ENCODE measurements around the gene TCF7L2.

The TCF7L2 gene

DNA sequence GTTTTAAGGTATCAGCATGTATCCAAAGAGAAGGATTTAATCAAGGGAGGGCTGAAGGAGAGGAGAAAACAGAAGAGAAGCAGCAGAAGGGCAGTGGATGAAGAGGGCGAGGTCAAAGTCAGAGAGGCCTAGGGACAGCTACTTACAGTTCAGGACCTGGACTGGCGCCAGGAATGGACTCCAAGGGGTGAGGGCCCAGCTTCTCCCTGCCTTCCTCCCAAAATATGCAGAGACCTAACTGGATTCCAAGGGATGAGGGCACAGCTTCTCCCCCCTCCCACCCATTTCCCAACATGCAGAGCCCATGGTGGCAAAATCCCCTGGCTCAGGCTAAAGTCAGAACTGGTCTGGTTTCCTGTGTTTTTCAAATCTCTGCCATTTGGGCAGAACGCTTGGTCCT, 3.4 kb upstream of the TCF7L2 start:
- DNase-seq (ENCODE audit: low read depth in 2 of 2): no peak

DNA sequence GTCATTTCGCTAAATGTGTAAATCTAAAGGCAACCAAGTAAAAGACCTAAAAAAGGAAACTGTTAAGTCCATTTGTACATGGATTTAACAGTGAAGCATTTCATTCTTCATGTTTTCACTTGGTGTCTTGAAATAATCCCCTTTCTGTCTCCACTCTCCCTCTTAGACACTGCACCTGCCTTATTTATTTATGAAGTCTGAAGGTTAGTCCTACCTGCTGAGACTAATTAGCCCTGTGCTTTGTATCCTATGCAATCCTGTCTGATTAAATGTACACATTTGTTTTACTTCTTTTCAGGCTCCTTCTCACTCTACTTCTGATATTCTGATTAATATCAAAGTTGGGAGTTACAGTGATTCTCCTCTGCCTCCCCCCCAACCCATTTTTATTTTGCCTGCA, 1.9 kb upstream of the TCF7L2 start:
- DNase-seq (ENCODE audit: low read depth in 2 of 2): no peak

DNA sequence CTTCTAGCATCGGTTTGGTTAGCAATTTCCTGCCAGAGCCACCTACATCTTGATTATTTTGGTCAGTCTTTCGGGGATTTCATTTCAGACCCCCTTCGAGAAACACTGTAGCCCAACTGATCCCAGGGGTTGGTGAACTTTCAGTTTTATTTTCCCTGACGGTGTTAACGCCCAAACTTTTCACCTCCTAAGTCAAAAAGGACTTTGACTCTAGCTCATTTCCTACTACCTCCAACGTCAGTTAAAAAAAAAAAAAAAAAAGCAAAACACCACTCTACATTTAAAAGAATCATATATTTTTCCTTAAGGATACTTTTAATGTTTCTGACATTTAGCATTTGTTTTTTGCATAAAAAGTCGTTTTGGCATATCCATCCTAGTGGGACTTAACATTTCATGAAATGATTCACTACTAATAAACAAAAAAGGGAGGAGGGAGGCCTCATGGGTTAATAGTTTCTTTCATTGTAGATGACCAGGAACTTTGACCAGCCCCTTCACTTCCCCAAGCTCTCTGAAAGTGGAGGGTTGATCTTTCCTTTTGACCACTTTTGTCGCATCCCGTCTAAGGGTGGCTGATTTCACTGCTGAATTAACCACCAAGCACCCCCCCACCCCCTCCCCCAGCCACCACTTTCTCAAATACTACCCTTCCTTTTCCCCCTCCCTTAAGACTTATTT, 764 bp upstream of the TCF7L2 start:
- no peak for DNase-seq (ENCODE audit: low read depth in 2 of 2)

DNA sequence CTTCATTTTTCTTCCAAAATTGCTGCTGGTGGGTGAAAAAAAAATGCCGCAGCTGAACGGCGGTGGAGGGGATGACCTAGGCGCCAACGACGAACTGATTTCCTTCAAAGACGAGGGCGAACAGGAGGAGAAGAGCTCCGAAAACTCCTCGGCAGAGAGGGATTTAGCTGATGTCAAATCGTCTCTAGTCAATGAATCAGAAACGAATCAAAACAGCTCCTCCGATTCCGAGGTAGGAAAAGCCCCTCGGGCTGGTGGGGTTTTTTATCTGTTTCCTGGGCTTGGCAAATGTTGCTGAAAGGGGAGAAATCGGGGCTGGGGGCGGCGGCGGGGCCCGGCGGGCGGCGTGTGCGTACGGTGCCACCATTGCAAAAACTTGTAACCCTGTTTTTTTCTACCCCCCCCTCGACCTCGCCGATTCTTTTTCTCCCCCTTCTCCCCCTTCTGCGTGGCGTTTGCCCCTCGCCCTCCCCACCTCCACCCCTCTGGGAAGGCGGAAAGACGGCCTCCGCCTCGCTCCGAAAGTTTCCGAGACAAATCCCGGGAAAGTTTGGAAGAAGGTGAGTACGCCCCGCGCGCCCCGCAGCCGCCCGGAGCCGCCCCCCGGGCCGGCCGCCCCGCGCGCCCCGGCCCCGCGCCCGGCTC, 789 bp downstream of the TCF7L2 start:
- DNase-seq (ENCODE audit: low read depth in 2 of 2): no peak

DNA sequence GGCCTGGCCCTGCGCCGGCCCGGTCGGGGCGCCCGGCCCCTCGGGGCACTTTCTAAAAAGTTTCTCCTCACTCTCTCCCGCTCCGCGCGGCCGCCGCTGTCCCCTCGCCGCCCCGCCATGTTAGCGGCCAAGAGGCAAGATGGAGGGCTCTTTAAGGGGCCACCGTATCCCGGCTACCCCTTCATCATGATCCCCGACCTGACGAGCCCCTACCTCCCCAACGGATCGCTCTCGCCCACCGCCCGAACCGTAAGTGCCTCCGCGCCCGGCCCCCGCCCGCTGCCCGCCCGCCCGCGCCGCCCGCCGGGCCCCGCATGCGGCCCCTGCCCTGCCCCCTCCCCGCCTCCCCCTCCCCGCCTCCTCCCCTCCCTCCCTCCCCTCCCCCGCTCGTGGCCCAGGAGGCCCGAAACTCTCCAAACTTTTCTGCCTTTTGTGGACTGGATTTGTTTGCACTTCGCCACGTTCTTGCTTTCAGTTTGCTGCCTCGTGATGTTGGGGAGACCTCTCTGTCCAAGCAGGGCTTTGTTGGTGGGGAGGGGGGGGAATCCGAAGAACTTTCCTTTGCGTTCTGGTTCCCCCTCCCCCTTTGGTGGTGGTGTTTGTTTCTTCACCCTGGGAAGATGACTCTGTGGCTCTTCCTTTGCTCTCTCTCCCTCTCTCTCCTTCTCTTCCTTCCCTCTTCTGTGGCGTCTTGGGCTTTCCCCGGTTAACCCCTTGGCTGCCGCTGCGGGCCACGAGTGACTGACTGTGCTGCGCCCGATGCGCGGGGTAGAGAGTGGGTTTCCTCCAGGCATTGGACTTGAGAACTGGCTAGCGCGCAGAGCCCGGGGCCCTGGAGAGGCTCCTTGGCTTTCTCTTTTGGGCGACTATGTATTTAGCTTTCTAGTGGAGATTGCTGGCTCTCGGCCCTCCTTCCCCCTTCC, 1.6 kb downstream of the TCF7L2 start:
- DNase-seq (ENCODE audit: low read depth in 2 of 2): peak; percentile 16 to 23

DNA sequence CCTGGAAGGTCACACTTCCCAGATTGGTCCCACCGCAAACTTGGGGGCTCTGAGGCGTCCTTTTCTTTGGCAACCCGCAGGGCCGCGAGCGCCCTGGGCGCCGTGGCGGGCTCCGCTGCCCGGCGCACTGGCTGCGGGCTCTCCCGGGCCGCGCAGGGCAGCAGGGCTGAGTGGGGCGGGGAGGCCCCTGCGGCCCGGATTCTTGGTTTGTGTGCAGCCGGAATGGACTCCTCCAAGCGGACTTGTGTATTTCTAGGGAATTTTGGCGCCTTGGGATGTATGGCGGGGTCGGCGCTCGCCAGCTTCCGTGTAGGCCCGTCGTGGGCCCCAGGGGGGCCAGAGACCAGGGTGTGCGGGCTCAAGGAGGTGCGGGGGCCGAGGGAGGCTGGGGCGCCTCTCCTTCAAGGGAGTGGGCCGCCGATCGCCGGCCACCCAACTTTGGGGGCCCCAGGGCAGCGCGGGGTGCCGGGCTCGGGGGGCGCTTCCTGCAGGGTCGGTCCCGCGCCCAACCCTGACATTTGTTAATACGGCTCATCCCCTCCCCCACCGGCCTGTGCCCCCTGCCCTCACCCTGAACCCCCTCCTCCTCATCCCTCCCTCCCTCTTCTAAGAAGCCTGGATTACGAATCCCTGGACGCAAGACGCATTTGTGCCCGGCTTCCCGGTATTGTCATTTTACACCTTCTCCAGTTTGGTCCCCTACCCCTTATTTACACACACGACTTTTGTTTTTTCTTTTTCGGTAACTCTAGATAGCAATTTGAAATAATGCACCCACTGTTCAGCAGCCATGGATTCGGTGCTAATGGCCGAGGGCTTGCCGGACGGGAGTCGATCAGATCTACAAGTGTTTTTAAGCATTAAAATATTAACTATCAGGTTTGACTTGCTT, 2.5 kb downstream of the TCF7L2 start:
- no peak for DNase-seq (ENCODE audit: low read depth in 2 of 2)

DNA sequence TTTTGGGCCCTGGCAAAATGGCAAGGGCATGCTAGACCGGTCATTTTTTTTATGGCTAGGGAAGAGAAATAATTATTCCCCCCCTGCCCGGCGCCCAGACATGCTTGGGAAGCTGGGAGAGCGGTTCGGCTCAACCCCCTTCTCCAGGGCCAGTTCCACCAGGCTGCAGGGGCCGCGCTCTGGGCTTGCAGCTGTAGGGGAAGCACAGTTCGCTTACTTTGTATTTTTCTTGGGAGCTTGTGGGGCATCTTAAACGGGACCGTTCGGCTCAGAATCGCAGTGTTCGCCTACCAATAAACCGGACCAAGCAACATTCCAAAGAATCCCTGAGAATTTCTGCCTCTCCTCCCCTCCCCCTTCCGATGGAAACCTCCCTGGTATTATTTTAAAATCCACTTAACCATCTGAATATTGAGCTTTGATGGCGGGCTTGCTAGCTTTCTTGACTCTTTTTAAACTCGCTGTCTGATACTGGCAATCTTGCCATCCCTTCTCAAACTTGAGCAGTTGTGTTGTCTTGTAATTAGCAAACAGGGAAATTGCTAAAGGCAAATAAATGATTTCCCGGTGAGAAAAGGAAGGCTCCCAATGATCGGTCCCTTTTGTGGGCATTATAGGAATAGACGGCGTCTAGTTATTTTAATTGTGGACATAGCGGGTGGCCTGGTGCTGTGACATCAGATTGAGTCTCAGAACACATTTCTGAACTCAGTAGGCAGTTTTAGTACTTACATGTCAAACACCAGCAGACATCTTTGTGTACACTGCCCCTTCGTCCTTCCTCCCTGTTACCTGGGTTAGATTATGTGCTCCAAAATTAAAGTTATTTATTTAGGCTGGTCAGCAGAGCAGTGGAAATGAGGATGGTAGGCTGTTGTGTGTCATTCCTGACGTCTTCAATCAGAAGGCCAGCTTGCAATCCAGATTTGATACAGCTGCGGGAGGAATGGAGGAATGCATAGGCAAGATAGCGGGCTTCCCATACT, 3.4 kb downstream of the TCF7L2 start:
- no peak for DNase-seq (ENCODE audit: low read depth in 2 of 2)

DNA sequence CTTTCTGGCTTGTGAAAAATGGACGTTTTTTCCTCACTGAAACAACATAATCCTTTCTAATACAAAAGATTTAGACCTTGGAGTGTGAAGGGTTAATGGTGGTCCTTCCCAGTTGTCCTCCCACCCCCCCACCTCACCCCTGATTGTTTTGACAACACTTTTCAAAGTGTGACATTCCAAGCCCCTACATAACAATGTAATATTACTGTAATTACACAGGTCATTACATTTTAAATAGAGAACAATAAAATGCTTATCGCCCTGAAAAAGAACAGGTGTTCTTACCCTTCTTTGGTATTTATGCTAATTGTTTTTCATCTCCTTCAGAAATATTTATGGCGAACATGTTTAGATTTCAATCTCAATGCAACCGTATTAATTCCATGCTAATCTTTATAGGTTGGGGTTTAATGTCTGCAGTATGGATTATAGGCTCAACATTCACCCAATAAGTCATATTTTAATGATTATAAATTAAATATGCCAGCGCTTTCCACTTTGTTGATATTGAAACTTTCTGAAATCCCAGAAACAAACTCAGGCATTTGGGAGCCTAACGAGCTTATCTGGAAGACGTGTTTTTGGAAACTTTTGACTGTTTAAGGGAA, 5.0 kb downstream of the TCF7L2 start:
- DNase-seq (ENCODE audit: low read depth in 2 of 2): no peak

DNA sequence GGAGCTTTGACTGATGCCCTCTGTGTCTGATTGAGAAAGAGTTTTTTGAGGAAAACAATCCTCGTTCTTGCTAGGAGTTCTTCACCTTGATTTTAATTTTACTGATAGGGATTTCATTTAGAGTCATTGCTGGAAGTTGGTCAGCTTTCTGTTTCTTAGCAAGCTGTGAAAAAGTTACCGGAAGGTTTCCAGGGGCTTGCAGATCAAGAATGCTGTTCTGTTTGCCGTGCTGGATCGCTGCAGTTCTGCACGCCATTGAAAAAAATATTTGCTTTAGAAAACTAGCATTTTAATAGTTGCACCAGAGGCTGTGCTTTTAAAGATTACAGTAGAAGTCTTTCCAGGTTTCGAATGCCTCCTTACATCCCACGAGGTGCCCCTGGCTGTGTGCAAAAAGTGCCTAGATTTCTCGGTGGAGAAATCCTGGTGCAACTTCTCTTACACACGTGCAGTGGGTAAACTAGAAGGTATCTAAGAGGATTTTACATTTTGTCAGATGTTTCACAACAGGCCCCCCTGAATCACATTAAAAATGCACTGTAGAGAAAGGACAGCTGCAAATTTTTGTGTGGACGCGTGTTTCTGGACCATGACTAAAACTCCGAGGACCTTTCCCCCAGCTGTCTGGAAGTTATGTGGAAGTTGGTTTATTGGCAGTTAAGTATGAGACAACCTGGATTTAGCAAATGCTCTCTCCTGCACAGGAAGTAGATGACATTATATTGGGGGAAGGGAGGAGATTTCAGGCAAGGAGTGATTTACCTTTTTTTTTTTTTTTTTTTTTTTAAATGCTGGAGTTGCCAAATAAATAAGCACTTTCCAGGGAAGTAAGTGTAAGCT, 5.8 kb downstream of the TCF7L2 start:
- DNase-seq (ENCODE audit: low read depth in 2 of 2): no peak

DNA sequence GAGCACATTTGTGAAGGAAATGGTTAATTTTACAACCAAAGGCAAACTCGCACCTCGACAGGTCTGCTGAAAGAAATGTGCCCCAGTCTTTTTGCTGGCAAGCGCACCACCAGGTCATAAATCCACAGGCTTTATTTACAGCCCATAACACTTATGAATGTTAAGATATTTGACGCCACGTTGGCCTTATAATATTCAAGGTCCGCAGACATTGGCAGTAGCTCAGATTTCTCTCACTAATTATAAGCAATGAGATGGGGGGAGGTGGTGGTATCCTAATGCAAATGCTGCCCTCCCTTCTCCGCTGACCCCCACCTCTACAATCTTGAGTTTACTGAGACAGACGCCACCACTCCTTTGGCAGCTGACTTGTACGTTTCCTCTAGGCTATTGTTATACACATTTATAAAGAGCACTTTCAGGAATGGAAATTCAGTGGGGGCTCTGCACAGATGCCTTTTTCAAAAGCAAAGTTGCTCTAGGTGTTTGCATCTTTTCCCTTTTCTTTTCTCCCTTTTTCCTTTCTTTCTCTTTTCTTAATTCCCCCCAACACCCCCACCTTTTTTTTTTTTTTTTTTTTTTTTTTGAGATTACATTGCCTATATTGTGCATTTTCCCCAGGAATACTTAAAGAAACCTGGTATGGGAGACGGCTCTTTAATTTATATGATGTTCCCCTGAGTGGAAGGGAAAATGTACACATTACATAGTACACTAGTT, 6.7 kb downstream of the TCF7L2 start:
- no peak for DNase-seq (ENCODE audit: low read depth in 2 of 2)

DNA sequence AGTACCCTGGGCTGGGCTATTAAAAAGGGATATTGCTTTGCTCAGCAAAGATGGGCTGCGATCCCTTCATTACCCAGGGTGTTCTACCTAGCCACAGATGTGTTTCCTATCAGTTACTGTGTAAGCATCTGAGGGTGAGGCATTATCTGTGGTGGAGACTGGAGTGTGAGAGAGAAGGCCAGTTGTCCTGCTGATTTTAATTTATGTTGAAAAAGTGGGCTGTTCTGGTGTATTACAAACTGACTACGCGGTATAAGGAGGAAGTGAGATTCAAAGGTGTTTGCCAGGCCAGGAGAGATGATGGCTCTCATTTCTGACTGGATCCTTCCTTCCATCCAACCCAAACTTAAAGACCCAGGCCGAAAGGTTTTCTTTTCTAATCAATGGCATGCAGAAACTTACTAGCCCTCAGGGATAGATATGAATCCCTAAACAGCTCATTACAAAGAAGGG, 7.6 kb downstream of the TCF7L2 start:
- no peak for DNase-seq (ENCODE audit: low read depth in 2 of 2)

DNA sequence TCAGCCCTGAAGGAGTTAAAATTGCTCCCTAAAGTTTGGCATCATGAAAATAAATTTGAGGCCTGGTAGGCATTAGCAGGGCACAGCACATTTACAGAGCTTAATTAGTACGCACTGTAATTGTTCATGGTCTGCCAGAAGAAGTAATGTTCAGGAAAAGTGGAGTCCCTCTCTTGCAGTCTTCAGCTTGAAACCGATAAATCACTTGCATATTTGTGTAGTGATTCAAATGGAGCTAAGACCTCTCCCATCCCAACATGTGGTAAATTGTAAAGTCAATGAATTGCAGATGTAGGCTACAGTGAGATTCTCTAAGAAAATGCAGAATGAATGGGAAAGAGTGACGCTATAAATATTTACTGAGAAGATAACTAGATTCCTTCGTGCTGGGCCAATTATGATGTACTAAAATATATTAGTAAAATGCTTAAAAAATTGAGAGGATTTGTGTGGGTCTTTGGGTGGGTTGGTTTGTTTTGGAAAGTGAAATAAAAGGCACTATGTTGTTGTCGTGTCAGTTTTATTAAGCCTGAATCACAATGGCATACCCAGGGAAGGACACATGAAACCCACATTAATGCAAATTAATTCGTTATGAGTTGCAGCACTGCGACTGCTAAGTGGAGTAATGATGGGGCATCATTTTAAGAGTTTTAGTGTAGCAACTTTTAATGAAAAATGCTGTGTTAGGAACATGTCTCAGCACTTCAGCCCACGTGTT, 8.4 kb downstream of the TCF7L2 start:
- no peak for DNase-seq (ENCODE audit: low read depth in 2 of 2)

DNA sequence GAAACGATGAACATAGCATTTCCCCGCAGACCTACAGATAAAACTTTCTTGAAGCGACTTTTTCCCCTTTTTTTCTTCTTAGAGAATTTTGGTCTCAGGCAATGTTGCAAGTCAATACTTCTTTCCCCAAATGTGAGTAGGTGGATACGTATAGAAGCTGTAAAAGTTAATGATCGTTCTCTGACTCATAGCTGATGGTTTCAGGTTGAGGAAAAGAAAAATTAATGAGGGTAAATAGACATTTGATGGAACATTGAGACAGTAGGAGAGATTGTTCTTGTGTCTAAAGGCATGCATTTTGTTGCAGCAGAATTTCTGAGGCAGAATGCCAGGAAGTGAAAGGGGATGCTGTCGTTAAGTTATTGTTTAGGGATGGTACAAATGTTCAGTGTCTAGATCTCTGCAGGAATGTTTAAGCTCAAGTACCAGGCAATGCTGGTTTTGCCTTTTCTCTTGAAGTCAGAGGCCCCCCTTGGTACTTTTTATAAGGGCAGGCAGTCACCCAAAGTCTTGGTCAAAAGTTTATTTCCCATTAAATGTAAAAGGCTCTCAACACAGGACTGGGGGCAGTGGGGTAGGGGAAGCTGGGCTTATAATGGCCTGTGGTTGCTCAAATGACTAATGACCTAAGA, 9.3 kb downstream of the TCF7L2 start:
- no peak for DNase-seq (ENCODE audit: low read depth in 2 of 2)

DNA sequence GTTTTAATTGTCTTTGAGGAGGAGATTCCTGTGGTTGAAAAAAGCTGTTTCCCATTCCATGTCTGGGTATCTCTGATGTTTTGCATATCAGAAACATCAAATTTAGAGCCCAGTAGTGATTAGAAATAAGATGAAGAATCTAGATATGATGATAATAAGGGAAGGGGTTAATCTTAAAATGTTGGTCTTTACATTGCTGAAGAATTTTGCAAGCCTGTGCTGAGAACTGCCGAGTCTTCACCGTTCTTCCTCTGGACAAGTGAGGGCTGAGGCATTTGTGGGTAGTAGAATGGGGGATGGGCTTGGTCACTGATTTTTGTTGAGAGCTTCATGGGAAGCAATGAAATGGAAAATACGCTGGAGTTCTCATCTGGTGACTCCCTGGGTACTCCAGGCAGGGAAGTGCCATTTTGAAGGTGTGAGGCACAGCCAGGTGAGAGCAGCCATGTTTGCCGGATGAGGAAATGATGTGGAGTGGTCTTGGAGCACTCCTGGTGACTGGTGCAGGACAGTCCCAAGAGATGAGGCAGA, 10.2 kb downstream of the TCF7L2 start:
- no peak for DNase-seq (ENCODE audit: low read depth in 2 of 2)

DNA sequence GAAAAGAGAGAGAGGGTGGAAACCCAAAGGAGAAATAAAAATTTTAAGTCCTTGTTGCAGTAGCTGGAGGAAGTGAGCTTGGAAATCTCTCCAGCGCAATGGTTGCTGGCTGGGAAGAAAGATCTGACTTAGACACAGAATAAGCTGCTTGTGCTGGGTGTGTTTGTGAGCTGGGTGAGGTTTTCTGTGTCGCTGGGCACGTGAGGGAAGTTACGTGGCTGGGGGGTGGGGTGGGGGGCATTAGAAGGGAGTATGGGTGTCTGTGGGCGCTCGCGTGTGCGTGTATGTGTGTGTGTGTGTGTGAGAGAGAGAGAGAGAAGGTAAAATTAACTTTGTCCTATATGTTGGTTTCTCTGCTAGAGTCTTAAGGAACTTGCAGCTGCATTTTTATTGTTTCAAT, 11.6 kb downstream of the TCF7L2 start:
- DNase-seq (ENCODE audit: low read depth in 2 of 2): no peak

DNA sequence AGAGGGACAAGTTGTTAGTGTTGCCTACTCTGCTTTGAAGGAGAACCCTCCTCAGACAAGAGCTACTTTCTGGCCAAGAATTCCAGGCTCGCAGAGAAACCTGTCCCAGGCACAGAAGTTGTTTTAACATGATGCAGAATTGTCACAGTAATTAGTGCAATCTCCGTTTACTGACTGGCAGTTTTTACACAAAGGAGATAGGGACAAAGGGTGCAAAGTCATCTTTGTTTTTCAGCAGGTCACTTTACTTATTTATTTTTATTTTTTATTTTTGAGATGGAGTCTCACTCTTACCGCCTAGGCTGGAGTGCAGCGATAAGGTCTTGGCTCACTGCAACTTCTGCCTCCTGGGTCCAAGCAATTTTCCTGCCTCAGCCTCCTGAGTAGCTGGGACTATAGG, 12.3 kb downstream of the TCF7L2 start:
- DNase-seq (ENCODE audit: low read depth in 2 of 2): no peak

DNA sequence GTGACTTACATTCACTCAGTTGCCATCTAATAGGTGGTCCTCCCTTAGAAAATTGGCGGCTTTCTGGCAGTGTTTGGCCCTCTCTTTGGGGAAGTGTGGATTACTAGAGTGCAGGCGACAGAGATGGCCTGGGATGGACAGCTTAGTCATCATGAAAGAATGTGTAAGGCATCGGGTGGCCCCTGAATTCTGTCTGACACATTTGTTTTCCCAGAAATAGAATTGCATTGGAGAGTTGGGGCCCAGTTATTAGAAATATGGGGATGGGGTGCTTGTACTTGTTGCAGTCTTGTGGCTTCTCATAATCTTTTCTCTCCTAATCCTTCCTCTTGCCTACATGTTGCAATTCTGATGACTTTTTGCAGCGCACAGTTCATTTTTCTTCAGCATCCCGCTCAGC, 13.8 kb downstream of the TCF7L2 start:
- DNase-seq (ENCODE audit: low read depth in 2 of 2): no peak
